HG03159 (cell line): Measurements from ENCODE around the gene PCDHGA11.
"Not testable (repeated sequence)": the region's sequence is repeated elsewhere in the genome, so short reads cannot be mapped to it uniquely, and the experiment has no call there.

Source experiments
- ATAC-seq: cut with Tn5 transposase; IDR thresholded peaks from one replicate; pipeline ENCODE4 v1.9.1; 2021; ENCODE audit warnings: mild to moderate bottlenecking, moderate library complexity; ENCODE audit not compliant: unreplicated experiment

PCDHGA11 gene

GRCh38 chr5:141430332-141431113 lies 9.7 kb downstream of the PCDHGA11 start, which contains the start of gene PCDHGA12:
TSS of gene PCDHGA12 (plus strand) at chr5:141430507. CDS start at chr5:141430760, 253 bp downstream.
- peak; percentile 87 for ATAC-seq

DNA sequence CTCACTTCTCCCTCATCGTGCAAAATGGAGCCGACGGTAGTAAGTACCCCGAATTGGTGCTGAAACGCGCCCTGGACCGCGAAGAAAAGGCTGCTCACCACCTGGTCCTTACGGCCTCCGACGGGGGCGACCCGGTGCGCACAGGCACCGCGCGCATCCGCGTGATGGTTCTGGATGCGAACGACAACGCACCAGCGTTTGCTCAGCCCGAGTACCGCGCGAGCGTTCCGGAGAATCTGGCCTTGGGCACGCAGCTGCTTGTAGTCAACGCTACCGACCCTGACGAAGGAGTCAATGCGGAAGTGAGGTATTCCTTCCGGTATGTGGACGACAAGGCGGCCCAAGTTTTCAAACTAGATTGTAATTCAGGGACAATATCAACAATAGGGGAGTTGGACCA lies 10.4 kb downstream of the PCDHGA11 start:
- ATAC-seq, result peak; percentile 35

- not testable (repeated sequence) for ATAC-seq
These were observed 11.5 kb downstream of the PCDHGA11 start for GRCh38 chr5:141432308-141432707.

DNA sequence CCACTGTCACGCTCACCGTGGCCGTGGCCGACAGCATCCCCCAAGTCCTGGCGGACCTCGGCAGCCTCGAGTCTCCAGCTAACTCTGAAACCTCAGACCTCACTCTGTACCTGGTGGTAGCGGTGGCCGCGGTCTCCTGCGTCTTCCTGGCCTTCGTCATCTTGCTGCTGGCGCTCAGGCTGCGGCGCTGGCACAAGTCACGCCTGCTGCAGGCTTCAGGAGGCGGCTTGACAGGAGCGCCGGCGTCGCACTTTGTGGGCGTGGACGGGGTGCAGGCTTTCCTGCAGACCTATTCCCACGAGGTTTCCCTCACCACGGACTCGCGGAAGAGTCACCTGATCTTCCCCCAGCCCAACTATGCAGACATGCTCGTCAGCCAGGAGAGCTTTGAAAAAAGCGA lies 11.9 kb downstream of the PCDHGA11 start:
- not testable (repeated sequence) for ATAC-seq

DNA sequence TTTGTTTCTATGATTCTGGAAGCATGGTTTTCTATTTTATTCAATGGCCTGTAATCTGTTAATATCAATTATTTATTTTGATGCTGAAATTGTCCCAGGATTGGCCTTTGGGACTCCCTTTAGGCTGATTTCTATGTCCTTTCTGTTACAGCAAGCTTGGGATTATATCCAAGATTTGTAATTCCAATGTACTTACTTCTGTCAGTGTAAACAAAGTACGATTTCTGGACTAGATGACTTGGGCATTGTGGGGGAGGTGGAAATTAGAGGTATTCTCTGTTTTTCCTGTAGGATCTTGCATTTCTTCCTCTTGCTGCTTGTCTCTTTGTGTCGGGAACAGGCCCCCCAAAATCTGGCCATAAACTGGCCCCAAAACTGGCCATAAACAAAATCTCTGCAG lies 13.2 kb downstream of the PCDHGA11 start:
- ATAC-seq, result no peak

- ATAC-seq, result no peak
These were observed 16.4 kb downstream of the PCDHGA11 start for GRCh38 chr5:141437221-141437620.

DNA sequence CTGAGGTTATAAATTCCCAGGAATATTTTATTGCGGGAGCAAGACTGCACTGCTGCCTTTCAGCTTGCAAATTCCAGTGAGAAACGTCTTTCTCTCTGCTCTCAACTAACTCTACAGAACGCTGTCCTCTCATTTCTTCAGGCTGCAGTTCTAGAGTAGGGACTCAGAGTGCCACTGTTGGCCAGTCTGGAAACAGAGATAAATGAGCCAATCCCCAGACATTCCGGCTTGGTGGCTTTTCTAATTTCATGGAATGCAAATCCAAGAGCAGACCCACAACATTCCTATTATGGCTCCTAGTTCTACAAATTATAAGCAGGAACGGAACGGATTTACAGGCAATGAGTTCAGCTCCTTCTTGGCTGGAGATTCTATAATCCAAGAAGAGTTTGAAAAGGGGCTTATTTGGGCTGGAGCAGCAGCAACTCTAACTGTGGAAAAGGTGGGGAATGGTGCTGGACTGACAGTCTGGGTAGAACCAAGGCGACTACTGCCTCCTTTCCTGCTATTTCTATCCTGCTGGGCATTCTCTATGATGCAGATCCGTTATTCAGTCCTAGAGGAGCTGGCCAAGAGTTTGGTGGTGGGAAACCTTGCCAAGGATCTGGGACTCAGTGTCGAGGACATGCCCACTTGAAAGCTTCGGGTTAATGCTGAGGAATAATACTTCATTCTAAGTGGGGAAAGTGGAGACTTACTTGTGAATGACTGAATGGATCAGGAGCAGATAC lies 18.7 kb downstream of the PCDHGA11 start:
- ATAC-seq, result no peak

- ATAC-seq, result no peak
These were observed 19.5 kb downstream of the PCDHGA11 start for GRCh38 chr5:141440341-141440740.

- ATAC-seq, result no peak
These were observed 20.8 kb downstream of the PCDHGA11 start for GRCh38 chr5:141441571-141442170.

DNA sequence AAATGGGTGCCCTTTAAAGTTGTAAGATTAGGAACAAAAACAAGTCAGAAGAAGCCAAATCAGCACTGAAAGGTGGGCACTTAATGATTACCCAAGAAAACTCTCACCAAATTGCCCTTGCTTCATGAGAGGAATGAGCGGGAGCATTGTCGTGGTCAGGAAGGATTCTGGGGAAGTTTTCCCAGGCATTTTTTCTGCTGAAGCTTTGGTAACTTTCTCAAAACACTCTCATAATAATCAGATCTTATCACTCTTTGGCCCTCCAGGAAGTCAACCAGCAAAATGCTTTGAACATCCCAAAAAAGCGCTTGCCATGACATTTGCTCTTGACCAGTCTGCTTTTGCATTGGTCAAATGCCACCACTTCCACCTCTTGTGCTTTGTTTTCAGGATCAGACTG lies 44.5 kb downstream of the PCDHGA11 start:
- ATAC-seq, result no peak
